K562 (cell line): ENCODE results near the gene FGF22. TPM values are rescaled to one million over a fixed set of nuclear protein-coding genes. Genes with fewer than 3 reads are reported as not detected.

Source experiments
- ATAC-seq: fragments of 200-7000 bp; cut with Tn5 transposase; 3 replicates; pipeline ENCODE4 v1.9.1; 2020; ENCODE audit warnings: moderate library complexity
- BruUV-seq: library from RNA; stranded (reverse); fragments of 400-500 nt; replicated peaks from 2 replicates; lab custom pipeline; 2021; lab: Mats Ljungman, UMichigan
- CTCF ChIA-PET: fragments of 300-600 bp; formaldehyde crosslinking; extraction: SDS; loops from one replicate; lab custom pipeline; 2021; ENCODE audit warnings: low intra/inter-chr PET ratio; lab: Yijun Ruan, JAX
- POLR2A ChIA-PET: fragments of 300-600, 350-650 bp; sonication (Branson Sonifier 250); formaldehyde crosslinking; extraction: SDS; loops from one replicate; lab custom pipeline; 2021; ENCODE audit warnings: antibody characterized with exemption, inconsistent platforms; lab: Yijun Ruan, JAX
- DNase-seq, 4 experiments: peaks; one replicate each; pipeline versions ENCODE4 v3.0.0 to v3.0.0-alpha.2; 2011 to 2018; ENCODE audit warnings: low spot score in 3 of 4, mixed read lengths in 3 of 4; ENCODE audit errors: extremely low read depth in 1 of 4
- FAIRE-seq: peaks from 2 replicates; lab custom pipeline; 2011; peaks lifted over from hg19 to GRCh38; lab: Jason Lieb, UNC
- H2AFZ ChIP-seq: 2 replicates; pipeline ENCODE4 v1.6.0; 2011; ENCODE audit warnings: low read depth, low read length, control low read depth, inconsistent platforms
- H3K27ac ChIP-seq: fragments of 200-600 bp; 3 replicates; pipeline ENCODE4 v1.8.0; 2011; ENCODE audit warnings: low read depth, mild to moderate bottlenecking, control low read depth, inconsistent platforms, low read length, moderate library complexity, mixed read lengths; ENCODE audit errors: extremely low read depth
- H3K27me3 ChIP-seq, 2 experiments: fragments of 300-600 bp in 1 of 2; 2 replicates in 1 of 2; 3 replicates in 1 of 2; pipeline versions ENCODE4 v1.6.0 to v1.8.0; 2011; ENCODE audit warnings: inconsistent platforms in 2 of 2, low read length in 2 of 2, mild to moderate bottlenecking in 1 of 2, mixed read lengths in 1 of 2, moderate library complexity in 1 of 2; ENCODE audit not compliant: control insufficient read depth in 2 of 2, insufficient read depth in 2 of 2
- H3K36me3 ChIP-seq: fragments of 300-600 bp; 3 replicates; pipeline ENCODE4 v1.8.0; 2011; ENCODE audit warnings: mild to moderate bottlenecking, low read length, inconsistent platforms; ENCODE audit not compliant: control insufficient read depth, insufficient read depth
- H3K4me1 ChIP-seq, 2 experiments: fragments of 200-600 bp in 1 of 2; replicated peaks in 1 of 2; 2 replicates in 1 of 2; 3 replicates in 1 of 2; pipeline versions ENCODE4 v1.5.1 to v1.8.0; 2011; ENCODE audit warnings: inconsistent platforms in 2 of 2, low read length in 2 of 2, mild to moderate bottlenecking in 1 of 2, mixed read lengths in 1 of 2, moderate library complexity in 1 of 2; ENCODE audit not compliant: control insufficient read depth in 2 of 2, insufficient read depth in 2 of 2
- H3K4me2 ChIP-seq: 2 replicates; pipeline ENCODE4 v1.6.1; 2011; ENCODE audit warnings: low read length, control low read depth, inconsistent platforms, mixed read lengths; ENCODE audit not compliant: insufficient read depth
- H3K4me3 ChIP-seq: fragments of 200-600 bp; sonication (generic), shearing (Covaris generic); 2 replicates; pipeline ENCODE4 v1.5.1; 2016; ENCODE audit warnings: control low read depth, inconsistent platforms
- H3K79me2 ChIP-seq: fragments of 200-600 bp; 3 replicates; pipeline ENCODE4 v1.8.0; 2011; ENCODE audit warnings: low read length, inconsistent platforms; ENCODE audit not compliant: control insufficient read depth, insufficient read depth
- H3K9ac ChIP-seq, 2 experiments: 2 replicates each; pipeline versions ENCODE4 v1.6.0 to v1.6.1; 2011; ENCODE audit warnings: low read depth in 2 of 2, low read length in 2 of 2, control low read depth in 1 of 2, inconsistent platforms in 1 of 2, mild to moderate bottlenecking in 1 of 2, mixed read lengths in 1 of 2; ENCODE audit not compliant: insufficient read depth in 1 of 2
- H3K9me1 ChIP-seq: one replicate; pipeline ENCODE4 v1.6.0; 2011; ENCODE audit warnings: inconsistent platforms, mild to moderate bottlenecking, low read length, moderate library complexity; ENCODE audit not compliant: control insufficient read depth, insufficient read depth
- H3K9me3 ChIP-seq: replicated peaks from 2 replicates; pipeline ENCODE4 v1.5.1; 2011; ENCODE audit warnings: low read depth, low read length, inconsistent platforms; ENCODE audit not compliant: control insufficient read depth, insufficient read depth
- H4K20me1 ChIP-seq: replicated peaks from 2 replicates; pipeline ENCODE4 v1.6.1; 2011; ENCODE audit warnings: low read length, inconsistent platforms, mixed read lengths; ENCODE audit not compliant: control insufficient read depth, insufficient read depth
- BMI1 ChIP-seq: fragments of 150-350 bp; IDR thresholded peaks from 2 replicates; pipeline ENCODE4 v1.6.1; 2014; ENCODE audit warnings: low read length
- DDX20 ChIP-seq: fragments of 450-650 bp; IDR thresholded peaks from 2 replicates; pipeline ENCODE4 v1.6.1; 2016; ENCODE audit warnings: missing genetic modification characterization, low read depth, mild to moderate bottlenecking, missing compliant biosample characterization, moderate library complexity
- DNMT1 ChIP-seq: fragments of 450-650 bp; IDR thresholded peaks from 2 replicates; pipeline ENCODE4 v1.6.1; 2016; ENCODE audit warnings: antibody characterized with exemption, mild to moderate bottlenecking
- E2F6 ChIP-seq, 2 experiments: IDR thresholded peaks; 2 replicates each; pipeline ENCODE4 v1.6.1; 2011; ENCODE audit warnings: borderline replicate concordance in 1 of 2, control low read depth in 1 of 2, low read depth in 1 of 2, low read length in 1 of 2, mild to moderate bottlenecking in 1 of 2, mixed read lengths in 1 of 2, moderate library complexity in 1 of 2; ENCODE audit not compliant: insufficient read depth in 1 of 2, insufficient read length in 1 of 2, poor library complexity in 1 of 2, severe bottlenecking in 1 of 2; ENCODE audit errors: extremely low read depth in 1 of 2
- FOXJ2 ChIP-seq: fragments of 200-800 bp; sonication (Bioruptor generic); IDR thresholded peaks from 2 replicates; pipeline ENCODE4 v1.6.1; 2016; ENCODE audit warnings: missing genetic modification characterization, missing compliant biosample characterization
- LEF1 ChIP-seq: fragments of 450-650 bp; IDR thresholded peaks from 2 replicates; pipeline ENCODE4 v1.6.1; 2016; ENCODE audit warnings: mild to moderate bottlenecking
- MBD1 ChIP-seq: fragments of 250-450 bp; sonication (Bioruptor Pico); IDR thresholded peaks from 2 replicates; pipeline ENCODE4 v1.8.0; 2022; ENCODE audit warnings: inconsistent platforms
- MECOM ChIP-seq: fragments of 250-450 bp; sonication (Bioruptor Pico); IDR thresholded peaks from 2 replicates; pipeline ENCODE4 v1.8.0; 2022; ENCODE audit warnings: inconsistent platforms
- MED1 ChIP-seq: sonication (generic); formaldehyde crosslinking; IDR thresholded peaks from 2 replicates; pipeline ENCODE4 v1.8.1; 2023; ENCODE audit warnings: missing genetic modification reagents, borderline replicate concordance
- NCOA1 ChIP-seq: fragments of 450-650 bp; IDR thresholded peaks from 2 replicates; pipeline ENCODE4 v1.6.1; 2016; ENCODE audit warnings: low read depth
- NCOR1 ChIP-seq: fragments of 450-650 bp; IDR thresholded peaks from 2 replicates; pipeline ENCODE4 v1.6.1; 2016; ENCODE audit warnings: mild to moderate bottlenecking, moderate library complexity
- NR0B1 ChIP-seq: fragments of 450-650 bp; IDR thresholded peaks from one replicate; pipeline ENCODE4 v1.6.1; 2018; ENCODE audit warnings: mild to moderate bottlenecking, moderate library complexity; ENCODE audit not compliant: partially characterized antibody
- SP2 ChIP-seq: IDR thresholded peaks from 2 replicates; pipeline ENCODE4 v1.6.1; 2011; ENCODE audit warnings: mild to moderate bottlenecking, low read depth, low read length, moderate library complexity; ENCODE audit not compliant: poor library complexity, severe bottlenecking; ENCODE audit errors: extremely low read depth
- SPI1 ChIP-seq: IDR thresholded peaks from 2 replicates; pipeline ENCODE4 v1.6.1; 2011; ENCODE audit warnings: low read depth, low read length, control low read depth, borderline replicate concordance
- ZBTB26 ChIP-seq: fragments of 450-650 bp; formaldehyde crosslinking; IDR thresholded peaks from 2 replicates; pipeline ENCODE4 v1.4.0; 2022; ENCODE audit warnings: missing genetic modification characterization
- ZNF324 ChIP-seq: fragments of 250-450 bp; sonication (Bioruptor Pico); IDR thresholded peaks from 2 replicates; pipeline ENCODE4 v1.4.0; 2020; ENCODE audit warnings: mild to moderate bottlenecking
- ZNF41 ChIP-seq: fragments of 250-450 bp; sonication (Bioruptor Pico); conservative IDR thresholded peaks from 2 replicates; pipeline ENCODE4 v1.4.0; 2020; ENCODE audit warnings: mild to moderate bottlenecking
- ZNF507 ChIP-seq: conservative IDR thresholded peaks from 2 replicates; pipeline ENCODE4 v1.6.1; 2017; ENCODE audit warnings: missing genetic modification characterization, missing compliant biosample characterization
- WGBS: fragments of 100-300 bp; shearing (Covaris generic); methylation state at CpG from one replicate; pipeline ENCODE4 v1.1.6; 2016; ENCODE audit warnings: low coverage, mixed read lengths; ENCODE audit not compliant: insufficient coverage; ENCODE audit errors: missing lambda C conversion rate; 5-methylcytosine and 5-hydroxymethylcytosine counted together
- in situ Hi-C: fragments of 300-500 bp; cut with MboI; formaldehyde crosslinking; loops from 4 replicates; pipeline ENCODE4 v1.15.0; 2018; ENCODE audit warnings: inconsistent platforms, mixed read lengths
- intact Hi-C: fragments of 100-400 bp; cut with micrococcal nuclease; formaldehyde crosslinking; loops from 2 replicates; pipeline ENCODE4 v1.14.2; 2022
- polyA plus RNA-seq, 8 experiments: library from polyadenylated mRNA; depleted of rRNA in 4 of 8; stranded (reverse) in 5 of 8; unstranded in 3 of 8; fragments of >200 nt; fragmentation: Nextera tagmentation in 2 of 8; fragmentation: Illumina TruSeq in 1 of 8; extraction: Ambion mirVana in 2 of 8; extraction: Trizol in 1 of 8; gene quantifications; 2 replicates each; pipeline versions ENCODE4 v1.2.1 to v1.2.3, GENCODE V29; 2011 to 2014; ENCODE audit warnings: inconsistent platforms in 1 of 8, missing spikeins in 1 of 8
- total RNA-seq, 7 experiments: library from RNA; depleted of rRNA in 6 of 7; stranded (reverse); fragments of >200 nt in 6 of 7; fragmentation: Illumina TruSeq in 2 of 7; extraction: Trizol in 2 of 7; gene quantifications; 2 replicates each; pipeline versions ENCODE4 v1.2.1 to v1.2.3, GENCODE V29; 2011 to 2021; ENCODE audit warnings: low replicate concordance in 1 of 7

Gene FGF22
- total and polyA plus RNA-seq, 9 of the 15 experiments (the other 6 are each of a cell fraction or from before 2014, with no cell fraction given) = 0.14 to 2.2 (median 0.86) TPM; not detected in 4

GRCh38 chr19:594265-594870 is 45.3 kb upstream of the FGF22 start:
- ChIA-PET POLR2A (interaction anchor here (0.6 to 1.3 kb wide), 2 partner anchors 10 to 313 kb away, joined by 3 read pairs; no protein-coding TSS in a partner anchor), CTCF (no interaction called here)
- Histone ChIP-seq H3K4me1 (peaks cover 3 to 73% of the 10 kb centered on the region in 2 experiments; a peak in 3 of 5 replicates), H2AFZ (no peak overlapping the region), H4K20me1 (peaks cover 20% of the 10 kb centered on the region; the same call in 1 of the 2 replicates), H3K9me1 (no peaks in the 10 kb centered on the region), H3K9ac (no peak overlapping the region), H3K36me3 (no peaks in the 10 kb centered on the region), H3K27me3 (peaks cover 12 to 34% of the 10 kb centered on the region in 2 experiments; a peak in 4 of 5 replicates), H3K9me3 (no peaks in the 10 kb centered on the region), H3K4me3 (no peak overlapping the region), H3K79me2 (no peaks in the 10 kb centered on the region), H3K4me2 (no peak overlapping the region), H3K27ac (no peak overlapping the region)
- in situ Hi-C loops = no loop called here
- intact Hi-C loops = no loop called here
- ATAC-seq (no peak), FAIRE-seq (no peak), DNase-seq (no peak)
- TF ChIP-seq DNMT1 (no peak), E2F6 (IDR thresholded peaks at IDR 0.05; ENCODE audit: borderline replicate concordance in 1 of 2, extremely low read depth in 1 of 2, insufficient read depth in 1 of 2, insufficient read length in 1 of 2, low read depth in 1 of 2, low read length in 1 of 2, poor library complexity in 1 of 2, severe bottlenecking in 1 of 2) (no peak), NR0B1 (no peak), SP2 (no peak), MBD1 (CRISPR knock-in tag) (no peak), DDX20 (tag) (no peak), ZNF41 (no peak), MECOM (CRISPR knock-in tag) (no peak), MED1 (no peak), ZBTB26 (no peak), SPI1 (no peak), LEF1 (no peak), NCOR1 (no peak), BMI1 (no peak), ZNF507 (tag) (no peak), FOXJ2 (tag) (no peak), ZNF324 (CRISPR knock-in tag) (no peak), NCOA1 (no peak)
- no TSS peak for BruUV-seq
- whole genome bisulfite sequencing = 27% methylated on average over 13 of the region's 24 CpGs
